HFF-Myc (cell line): ENCODE measurements around the gene FOXO3.

ENCODE experiments used
- DNase-seq: peaks from one replicate; pipeline ENCODE4 v3.0.0-alpha.2; 2011; ENCODE audit warnings: low read depth; ENCODE audit errors: extremely low read depth
- H3K4me3 ChIP-seq: replicated peaks from 2 replicates; pipeline ENCODE4 v1.5.1; 2011; ENCODE audit warnings: low read depth, mild to moderate bottlenecking, control low read depth, low read length
- TF ChIP-seq, protein P1 (sequence below): IDR thresholded peaks from 2 replicates; pipeline ENCODE4 v1.5.1; 2012; ENCODE audit warnings: mild to moderate bottlenecking, low read depth, low read length, control low read depth; ENCODE audit errors: missing control alignments

Gene FOXO3

DNA sequence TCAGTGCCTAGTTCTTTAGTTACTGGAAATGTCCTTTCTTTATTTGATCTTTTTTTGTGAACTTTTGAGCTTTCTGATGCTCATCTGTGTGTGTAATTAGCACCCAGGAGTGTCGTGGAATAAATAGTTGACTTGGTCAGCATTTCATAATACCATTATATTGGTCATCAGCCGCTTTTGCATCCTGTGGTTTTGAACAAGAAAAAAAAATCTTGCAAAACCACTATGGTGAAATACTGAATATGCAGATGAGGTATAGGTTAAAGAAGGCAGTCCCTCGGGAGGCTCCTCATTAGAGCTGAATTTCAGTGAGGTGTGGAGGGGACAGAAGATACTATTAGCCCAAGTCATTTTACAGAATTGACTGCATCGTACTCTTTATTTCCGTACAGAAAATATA lies 90.1 kb downstream of the FOXO3 start:
- H3K4me3 ChIP-seq, result no peak overlapping the region
- no peak for DNase-seq

DNA sequence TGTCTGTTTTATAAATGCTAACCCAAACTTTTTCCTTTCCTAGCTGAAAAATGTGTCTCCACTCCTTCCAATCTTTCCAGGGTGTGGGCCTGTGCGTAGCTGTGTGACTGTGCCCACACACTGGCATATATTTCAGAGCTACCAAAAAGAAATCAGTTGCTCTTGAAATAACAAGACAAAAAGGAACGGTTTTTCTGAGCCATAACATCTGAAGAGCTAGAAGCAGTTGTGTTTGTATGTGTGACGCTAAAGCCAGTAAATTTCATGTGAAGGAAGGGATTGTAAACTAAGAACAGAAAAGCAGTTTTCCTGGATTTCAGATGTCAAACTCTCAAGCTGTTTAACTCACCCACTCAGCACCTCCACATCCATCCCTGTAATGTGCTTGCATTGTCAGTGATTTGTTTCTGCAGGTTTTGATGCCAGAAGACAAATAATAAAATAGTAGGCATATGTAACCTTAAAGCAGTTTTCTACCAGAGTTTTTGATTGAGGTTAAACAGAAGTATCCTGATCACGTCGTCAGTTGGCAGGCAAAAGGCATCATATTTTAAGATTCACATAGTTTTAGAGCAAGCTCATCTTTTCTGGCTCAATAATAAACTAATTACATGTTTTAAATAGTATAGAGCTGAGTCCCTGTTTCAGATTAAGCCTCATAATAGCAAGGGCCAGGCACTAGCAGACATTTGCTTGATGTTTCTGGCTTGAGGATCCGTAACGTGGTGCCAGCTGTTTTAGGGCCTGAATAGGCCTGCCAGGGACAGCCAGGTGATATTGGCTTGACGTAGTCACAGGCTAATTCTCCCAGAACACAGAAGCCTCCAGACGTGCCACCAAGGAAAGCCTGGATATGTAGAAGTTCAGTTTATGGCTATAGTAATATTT lies 90.9 kb downstream of the FOXO3 start:
- no peak overlapping the region for H3K4me3 ChIP-seq

More for the DNA sequence above, 90.1 kb downstream of the FOXO3 start:
- TF ChIP-seq, protein P1, sequence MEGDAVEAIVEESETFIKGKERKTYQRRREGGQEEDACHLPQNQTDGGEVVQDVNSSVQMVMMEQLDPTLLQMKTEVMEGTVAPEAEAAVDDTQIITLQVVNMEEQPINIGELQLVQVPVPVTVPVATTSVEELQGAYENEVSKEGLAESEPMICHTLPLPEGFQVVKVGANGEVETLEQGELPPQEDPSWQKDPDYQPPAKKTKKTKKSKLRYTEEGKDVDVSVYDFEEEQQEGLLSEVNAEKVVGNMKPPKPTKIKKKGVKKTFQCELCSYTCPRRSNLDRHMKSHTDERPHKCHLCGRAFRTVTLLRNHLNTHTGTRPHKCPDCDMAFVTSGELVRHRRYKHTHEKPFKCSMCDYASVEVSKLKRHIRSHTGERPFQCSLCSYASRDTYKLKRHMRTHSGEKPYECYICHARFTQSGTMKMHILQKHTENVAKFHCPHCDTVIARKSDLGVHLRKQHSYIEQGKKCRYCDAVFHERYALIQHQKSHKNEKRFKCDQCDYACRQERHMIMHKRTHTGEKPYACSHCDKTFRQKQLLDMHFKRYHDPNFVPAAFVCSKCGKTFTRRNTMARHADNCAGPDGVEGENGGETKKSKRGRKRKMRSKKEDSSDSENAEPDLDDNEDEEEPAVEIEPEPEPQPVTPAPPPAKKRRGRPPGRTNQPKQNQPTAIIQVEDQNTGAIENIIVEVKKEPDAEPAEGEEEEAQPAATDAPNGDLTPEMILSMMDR, result no peak

DNA sequence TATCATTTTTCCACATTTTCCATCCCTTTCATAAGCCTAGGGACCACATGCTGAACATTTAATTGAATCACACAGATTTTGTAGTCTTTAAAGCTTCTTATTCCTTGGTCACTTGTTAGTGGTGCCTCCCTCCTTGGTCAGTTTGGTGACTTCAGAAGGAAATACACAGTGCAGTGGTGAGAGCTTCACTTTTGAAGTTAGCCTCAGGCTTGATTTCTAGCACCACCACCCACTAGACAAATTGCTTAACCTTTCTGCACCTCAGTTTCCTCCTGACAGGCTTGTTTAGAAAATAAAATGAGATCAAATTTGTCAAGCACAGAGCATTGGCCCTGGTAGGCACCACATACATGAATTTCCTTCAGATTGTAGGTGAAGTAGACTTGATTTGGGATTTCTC lies 91.7 kb downstream of the FOXO3 start:
- TF ChIP-seq, protein P1, result no peak
- DNase-seq, result no peak
- no peak overlapping the region for H3K4me3 ChIP-seq

More for the DNA sequence above, 90.9 kb downstream of the FOXO3 start:
- TF ChIP-seq, protein P1, result no peak
- DNase-seq, result peak; percentile 39

DNA sequence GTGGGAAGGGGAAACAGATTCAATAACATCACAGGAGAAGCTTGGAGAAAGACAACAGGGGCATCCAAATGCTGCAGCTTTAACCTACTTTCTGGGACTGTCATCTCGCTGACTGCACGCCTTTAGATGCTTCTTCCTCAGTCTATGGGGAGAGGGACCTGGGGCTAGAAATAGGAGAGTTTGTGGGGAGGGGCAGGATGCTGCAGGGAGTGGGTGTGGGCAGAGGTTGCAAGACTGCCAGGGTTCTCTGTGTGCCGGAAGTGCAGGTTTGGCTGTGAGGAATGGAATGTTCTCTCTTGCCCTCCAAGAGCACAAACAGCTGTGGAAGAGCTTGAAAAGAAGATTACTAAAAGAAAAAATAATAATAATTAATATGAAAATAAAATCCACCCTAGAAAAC lies 93.2 kb downstream of the FOXO3 start:
- DNase-seq, result no peak
- TF ChIP-seq, protein P1, result no peak
- no peak overlapping the region for H3K4me3 ChIP-seq

DNA sequence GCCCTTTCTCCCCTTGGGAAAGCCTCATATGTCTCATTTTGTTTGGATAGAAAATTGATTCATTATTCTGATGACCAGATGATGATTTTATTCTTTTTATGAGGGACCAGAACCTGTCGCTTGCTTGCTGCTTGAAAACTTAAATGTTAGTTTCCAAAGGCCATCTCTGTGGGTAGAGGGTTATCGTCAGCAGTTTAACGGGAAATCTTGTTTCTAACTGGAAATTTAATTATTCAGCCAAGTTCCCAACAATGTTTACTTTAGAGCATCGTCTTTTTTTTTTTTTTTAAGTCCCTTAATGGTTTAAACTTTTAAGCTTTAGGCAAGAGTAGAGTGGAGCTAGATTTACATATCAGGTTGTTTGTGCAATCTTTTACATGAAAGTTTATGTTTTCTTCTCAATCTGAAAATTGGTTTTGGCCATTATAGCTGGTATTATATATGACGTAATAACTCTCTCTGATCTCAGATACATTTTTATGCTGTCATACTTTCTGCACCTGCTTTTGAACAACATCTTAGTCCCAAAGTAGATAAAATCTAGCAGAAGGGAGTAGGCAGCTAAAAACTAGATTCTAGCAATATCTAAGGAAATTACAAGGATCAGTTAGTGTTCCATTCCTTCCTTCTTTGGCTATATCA lies 93.9 kb downstream of the FOXO3 start:
- no peak for DNase-seq
- TF ChIP-seq, protein P1, result no peak
- H3K4me3 ChIP-seq, result no peak overlapping the region

DNA sequence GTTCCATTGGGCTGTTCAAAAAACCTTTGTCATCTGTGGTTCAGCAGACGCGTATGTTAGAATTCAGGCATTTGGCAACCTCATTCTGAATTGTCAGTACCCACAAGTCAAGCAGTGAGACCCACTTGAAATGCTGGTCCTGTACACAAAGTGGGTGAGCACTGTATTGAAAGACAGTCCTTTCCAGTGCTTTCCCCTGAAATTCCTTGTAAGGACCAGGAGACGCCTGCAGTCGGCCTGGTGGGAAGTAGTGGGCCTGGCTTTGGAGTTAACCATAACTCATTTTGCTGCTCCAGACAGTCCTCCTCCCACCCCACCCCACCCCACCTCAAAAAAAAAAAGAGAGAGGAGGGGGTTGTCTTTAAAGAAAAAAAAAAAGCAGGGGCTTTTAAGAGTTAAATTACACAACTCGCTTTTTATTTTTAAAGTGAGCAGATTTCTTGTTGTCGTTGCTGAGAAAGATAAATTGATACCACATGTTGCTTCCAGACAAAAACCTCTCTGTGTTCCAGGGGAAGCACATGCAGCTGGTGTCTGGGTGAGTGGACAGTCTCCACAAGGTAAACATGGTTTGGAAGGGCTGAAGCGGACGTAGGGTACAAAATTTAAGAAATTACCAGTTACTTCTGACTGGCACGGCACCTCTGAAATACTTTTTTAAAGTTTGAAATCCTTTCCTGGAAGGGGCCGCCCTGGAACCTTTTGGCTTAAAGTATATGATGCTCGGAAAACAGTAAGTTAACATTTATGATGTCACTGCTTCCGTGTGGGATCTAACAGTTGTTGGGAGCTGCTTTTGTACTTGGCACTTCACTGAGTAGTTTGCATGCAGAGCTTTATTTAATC lies 95.3 kb downstream of the FOXO3 start:
- peak overlapping the region; percentile 26 for H3K4me3 ChIP-seq
- TF ChIP-seq, protein P1, result no peak
- DNase-seq, result peak; percentile 67
